GM19035 (cell line): ENCODE results near the gene LENG9.
A peak's percentile ranks its signal among the peaks of the same experiment; 100 is the strongest.
"Not testable (repeated sequence)": the region's sequence is repeated elsewhere in the genome, so short reads cannot be mapped to it uniquely, and the experiment has no call there.

Experiments
- ATAC-seq: cut with Tn5 transposase; IDR thresholded peaks from one replicate; pipeline ENCODE4 v1.9.1; 2021; ENCODE audit not compliant: unreplicated experiment

LENG9 gene

GRCh38 chr19:54459282-54460229, 4.0 kb downstream of the LENG9 start:
- no peak for ATAC-seq

GRCh38 chr19:54458648-54459281, 4.8 kb downstream of the LENG9 start:
- no peak for ATAC-seq

- ATAC-seq: no peak
Measured at GRCh38 chr19:54457773-54458647, 5.6 kb downstream of the LENG9 start.

GRCh38 chr19:54456423-54457373, 6.9 kb downstream of the LENG9 start:
- ATAC-seq: no peak

- ATAC-seq: no peak
Measured at GRCh38 chr19:54455786-54456422, 7.7 kb downstream of the LENG9 start.

- no peak for ATAC-seq
Measured at GRCh38 chr19:54454781-54455675, 8.6 kb downstream of the LENG9 start.

GRCh38 chr19:54453921-54454780, 9.4 kb downstream of the LENG9 start:
- ATAC-seq: no peak

GRCh38 chr19:54452626-54453025, 11.0 kb downstream of the LENG9 start:
- ATAC-seq: no peak

GRCh38 chr19:54451997-54452396, 11.6 kb downstream of the LENG9 start:
- ATAC-seq: no peak

GRCh38 chr19:54451331-54451871, 12.2 kb downstream of the LENG9 start:
- no peak for ATAC-seq

- ATAC-seq: peak; percentile 3
Measured at GRCh38 chr19:54449701-54450069, 13.9 kb downstream of the LENG9 start.

GRCh38 chr19:54448774-54449700, 14.5 kb downstream of the LENG9 start, which contains the start of gene LENG8:
Gene LENG8, plus strand, starts transcription at chr19:54449199. Its CDS starts 2,146 bp downstream, at chr19:54451345.
- ATAC-seq: peak; percentile 91

- no peak for ATAC-seq
Measured at GRCh38 chr19:54448040-54448773, 15.4 kb downstream of the LENG9 start.

- not testable (repeated sequence) for ATAC-seq
Measured at GRCh38 chr19:54446349-54446748, 17.2 kb downstream of the LENG9 start.

- ATAC-seq: no peak
Measured at GRCh38 chr19:54444737-54445136, 18.8 kb downstream of the LENG9 start.

- no peak for ATAC-seq
Measured at GRCh38 chr19:54440641-54441040, 22.9 kb downstream of the LENG9 start.
